ENCODE data around the gene DSCAM. TPM values are rescaled to one million over a fixed set of nuclear protein-coding genes. Genes with fewer than 3 reads are reported as not detected.

Gene DSCAM
- total RNA-seq, 1 donor from 2014 or later = not detected

DNA sequence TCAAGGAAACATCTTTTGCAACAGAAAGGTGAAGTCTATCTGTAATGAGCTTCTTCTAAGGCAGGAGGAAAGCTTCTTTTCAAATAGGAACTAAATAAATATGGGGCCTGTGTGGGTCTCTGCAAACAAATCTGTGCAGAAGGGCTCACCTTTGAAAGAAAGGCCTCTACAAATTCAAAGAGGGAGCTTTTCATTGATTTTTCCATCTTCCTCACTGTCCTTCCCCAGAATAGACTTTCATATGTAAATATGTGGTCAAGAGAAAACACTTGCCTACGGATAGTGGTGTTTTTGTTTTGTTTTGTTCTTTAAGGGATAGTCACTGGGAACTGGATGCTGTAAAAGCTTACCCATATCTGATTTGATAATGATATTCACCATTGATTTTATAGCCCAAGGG lies 223.4 kb downstream of the DSCAM start:
- no peaks in the 10 kb centered on the region for H3K9me3 ChIP-seq
- H3K4me1 ChIP-seq = no peaks in the 10 kb centered on the region
- no peak overlapping the region for H3K4me3 ChIP-seq
- intact Hi-C loops (cut with DNase I) = no loop called here
- no peak overlapping the region for H3K27ac ChIP-seq
- no peak for DNase-seq (ENCODE audit: low spot score in 2 of 2)
- H3K27me3 ChIP-seq = no peaks in the 10 kb centered on the region
- H3K36me3 ChIP-seq = no peaks in the 10 kb centered on the region
- TF ChIP-seq, protein P1, sequence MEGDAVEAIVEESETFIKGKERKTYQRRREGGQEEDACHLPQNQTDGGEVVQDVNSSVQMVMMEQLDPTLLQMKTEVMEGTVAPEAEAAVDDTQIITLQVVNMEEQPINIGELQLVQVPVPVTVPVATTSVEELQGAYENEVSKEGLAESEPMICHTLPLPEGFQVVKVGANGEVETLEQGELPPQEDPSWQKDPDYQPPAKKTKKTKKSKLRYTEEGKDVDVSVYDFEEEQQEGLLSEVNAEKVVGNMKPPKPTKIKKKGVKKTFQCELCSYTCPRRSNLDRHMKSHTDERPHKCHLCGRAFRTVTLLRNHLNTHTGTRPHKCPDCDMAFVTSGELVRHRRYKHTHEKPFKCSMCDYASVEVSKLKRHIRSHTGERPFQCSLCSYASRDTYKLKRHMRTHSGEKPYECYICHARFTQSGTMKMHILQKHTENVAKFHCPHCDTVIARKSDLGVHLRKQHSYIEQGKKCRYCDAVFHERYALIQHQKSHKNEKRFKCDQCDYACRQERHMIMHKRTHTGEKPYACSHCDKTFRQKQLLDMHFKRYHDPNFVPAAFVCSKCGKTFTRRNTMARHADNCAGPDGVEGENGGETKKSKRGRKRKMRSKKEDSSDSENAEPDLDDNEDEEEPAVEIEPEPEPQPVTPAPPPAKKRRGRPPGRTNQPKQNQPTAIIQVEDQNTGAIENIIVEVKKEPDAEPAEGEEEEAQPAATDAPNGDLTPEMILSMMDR (IDR thresholded peaks at IDR 0.05) = no peak

DNA sequence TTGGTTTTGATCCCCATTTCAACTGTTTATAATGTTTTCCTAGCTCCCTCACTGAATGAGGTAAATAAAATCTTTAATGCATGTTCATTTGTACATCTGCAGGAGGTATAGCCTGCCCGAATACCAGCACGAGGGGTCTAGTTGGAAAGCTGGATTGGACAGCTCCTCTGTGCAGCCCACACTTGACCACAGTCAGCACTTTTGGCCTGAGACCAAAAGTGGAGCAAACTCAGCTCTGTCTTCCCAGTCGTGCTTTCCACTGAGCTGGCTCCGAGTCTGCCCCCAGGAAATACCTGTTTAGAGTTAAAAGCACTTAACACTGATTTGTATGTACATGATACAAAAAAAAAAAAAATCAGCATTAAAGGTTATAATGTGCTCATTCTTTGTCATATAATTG lies 224.4 kb downstream of the DSCAM start:
- intact Hi-C loops (cut with DNase I) = no loop called here
- no peaks in the 10 kb centered on the region for H3K9me3 ChIP-seq
- H3K4me1 ChIP-seq = no peaks in the 10 kb centered on the region
- H3K27me3 ChIP-seq = no peaks in the 10 kb centered on the region
- TF ChIP-seq, protein P1 (IDR thresholded peaks at IDR 0.05) = no peak
- DNase-seq (ENCODE audit: low spot score in 2 of 2) = no peak
- no peak overlapping the region for H3K4me3 ChIP-seq
- H3K36me3 ChIP-seq = no peaks in the 10 kb centered on the region
- H3K27ac ChIP-seq = no peak overlapping the region

DNA sequence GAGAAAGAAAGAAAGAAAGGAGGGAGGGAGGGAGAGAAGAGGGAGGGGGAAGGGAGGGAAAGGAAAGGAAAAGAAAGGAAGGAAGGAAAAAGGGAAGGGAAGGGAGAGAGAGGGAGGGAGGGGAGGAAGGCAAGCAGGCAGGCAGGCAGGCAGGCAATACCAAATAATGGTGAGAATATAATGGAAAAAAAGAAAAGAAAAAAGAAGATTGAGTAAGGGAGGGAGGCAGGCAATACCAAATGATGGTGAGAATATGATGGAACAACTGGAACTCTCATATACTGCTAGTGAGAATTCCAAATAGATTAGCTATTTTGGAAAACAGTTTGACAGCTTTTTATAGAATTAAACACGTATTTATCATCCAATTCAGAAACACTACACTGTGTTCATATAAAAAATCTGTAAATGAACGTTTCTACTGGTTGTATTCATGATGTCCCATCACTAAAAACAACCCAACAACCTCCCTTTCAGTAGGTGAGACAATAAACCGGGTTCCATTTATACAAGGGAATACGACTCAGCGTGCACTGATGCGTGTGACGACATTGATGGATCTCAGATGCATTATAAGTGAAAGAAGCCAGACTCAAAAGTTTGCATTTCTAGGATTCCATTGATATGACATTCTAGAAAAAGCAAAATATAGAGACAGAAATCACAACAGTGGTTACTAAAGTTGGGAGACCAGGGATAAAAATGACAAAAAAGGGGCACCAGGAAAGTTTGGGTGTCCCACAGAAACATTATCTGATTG lies 226.4 kb downstream of the DSCAM start:
- intact Hi-C loops (cut with DNase I) = no loop called here
- no peaks in the 10 kb centered on the region for H3K27me3 ChIP-seq
- H3K36me3 ChIP-seq = no peaks in the 10 kb centered on the region
- TF ChIP-seq, protein P1 (IDR thresholded peaks at IDR 0.05) = no peak
- no peaks in the 10 kb centered on the region for H3K9me3 ChIP-seq
- H3K4me1 ChIP-seq = no peaks in the 10 kb centered on the region
- H3K27ac ChIP-seq = no peak overlapping the region
- DNase-seq (ENCODE audit: low spot score in 2 of 2) = no peak
- no peak overlapping the region for H3K4me3 ChIP-seq

DNA sequence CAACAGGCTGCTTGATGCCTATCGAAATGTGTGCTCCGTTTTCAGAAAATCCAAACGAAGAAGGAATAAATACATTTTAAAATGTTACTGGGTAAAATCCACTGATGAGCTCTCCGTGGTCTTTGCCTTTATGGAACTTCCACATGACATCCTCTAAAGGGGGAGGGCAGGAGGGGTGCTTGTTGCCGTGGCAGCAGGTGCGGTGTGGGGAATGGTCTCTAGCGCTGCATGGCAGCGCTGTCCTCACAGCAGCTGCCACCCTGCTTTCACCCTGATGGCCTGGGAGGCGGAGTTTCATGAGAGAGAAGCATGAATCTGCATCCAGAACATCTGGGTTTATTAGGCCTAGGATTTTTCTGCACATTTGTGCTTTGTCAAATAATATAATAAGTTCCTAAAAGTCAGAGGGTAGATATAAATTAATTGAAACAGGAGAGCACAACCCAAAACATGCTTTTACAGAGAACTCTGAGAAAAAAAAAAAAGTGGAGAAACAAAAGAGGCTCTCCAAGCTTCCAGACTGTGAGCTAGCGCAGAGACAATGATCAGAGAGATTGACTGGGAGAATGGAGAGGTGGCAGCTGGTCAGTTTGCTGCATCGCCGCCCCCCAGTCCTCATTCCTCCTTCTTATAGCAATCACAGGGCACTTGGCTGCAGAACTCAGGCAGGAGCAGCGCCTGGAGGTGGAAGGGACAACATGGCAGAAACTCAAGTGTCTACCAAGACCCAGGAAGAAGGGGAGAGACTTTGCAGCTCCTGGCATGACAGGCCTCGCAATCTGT lies 228.6 kb downstream of the DSCAM start:
- TF ChIP-seq, protein P1 (IDR thresholded peaks at IDR 0.05) = no peak
- H3K4me1 ChIP-seq = no peaks in the 10 kb centered on the region
- H3K27me3 ChIP-seq = no peaks in the 10 kb centered on the region
- H3K36me3 ChIP-seq = no peaks in the 10 kb centered on the region
- H3K9me3 ChIP-seq = no peaks in the 10 kb centered on the region
- intact Hi-C loops (cut with DNase I) = no loop called here
- no peak overlapping the region for H3K27ac ChIP-seq
- no peak overlapping the region for H3K4me3 ChIP-seq
- no peak for DNase-seq (ENCODE audit: low spot score in 2 of 2)

DNA sequence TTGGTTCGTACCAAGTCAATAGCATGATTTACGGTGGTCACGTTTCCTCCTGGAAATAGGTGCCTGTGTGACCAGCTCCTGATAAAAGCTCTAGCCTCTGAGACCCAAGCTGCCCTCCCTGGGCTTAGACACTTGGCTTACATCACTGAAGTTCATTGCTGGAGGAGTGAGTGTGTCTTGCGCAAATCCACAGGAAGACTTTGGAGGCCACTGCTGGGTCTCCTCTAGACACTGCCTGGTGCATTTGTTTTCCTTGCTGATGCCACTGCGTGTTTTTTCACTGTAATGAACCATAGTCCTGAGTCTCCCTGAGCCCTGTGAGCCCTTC lies 230.6 kb downstream of the DSCAM start:
- no peaks in the 10 kb centered on the region for H3K36me3 ChIP-seq
- intact Hi-C loops (cut with DNase I) = no loop called here
- H3K27ac ChIP-seq = no peak overlapping the region
- no peak for DNase-seq (ENCODE audit: low spot score in 2 of 2)
- TF ChIP-seq, protein P1 (IDR thresholded peaks at IDR 0.05) = no peak
- no peaks in the 10 kb centered on the region for H3K27me3 ChIP-seq
- no peaks in the 10 kb centered on the region for H3K9me3 ChIP-seq
- no peak overlapping the region for H3K4me3 ChIP-seq
- H3K4me1 ChIP-seq = no peaks in the 10 kb centered on the region
